ENCODE results near the gene SLC39A11.

SLC39A11 gene

DNA sequence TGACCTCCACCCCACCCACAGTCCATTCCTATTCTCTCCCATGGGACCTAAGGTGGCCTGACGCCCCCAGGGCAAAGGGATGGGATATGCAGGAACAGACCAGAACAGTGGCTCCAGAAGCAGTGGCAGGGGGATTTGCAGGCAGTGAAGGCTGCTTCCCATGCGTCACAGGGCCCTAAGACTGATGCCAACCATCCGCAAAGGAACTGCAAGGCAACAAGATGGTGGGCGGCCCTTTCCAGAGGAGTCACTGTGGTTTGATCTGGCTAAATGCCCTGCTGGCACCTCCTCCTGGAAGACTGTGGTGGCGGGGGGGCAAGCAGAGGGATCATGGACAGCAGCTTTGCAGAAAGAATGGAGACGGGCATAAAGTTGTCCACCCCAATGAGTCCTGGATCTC lies 4.4 kb upstream of the SLC39A11 start:
- ATAC-seq: no peak
- TF ChIP-seq ARNTL (CRISPR knock-in tag; IDR thresholded peaks at IDR 0.05; ENCODE audit: borderline replicate concordance, low read depth) (no peak), RARB (CRISPR knock-in tag; IDR thresholded peaks at IDR 0.05) (no peak), ZNF70 (CRISPR knock-in tag; IDR thresholded peaks at IDR 0.05) (no peak), SNAI2 (CRISPR knock-in tag; IDR thresholded peaks at IDR 0.05) (no peak), CSDC2 (CRISPR knock-in tag; IDR thresholded peaks at IDR 0.05) (no peak), BACH2 (CRISPR knock-in tag; IDR thresholded peaks at IDR 0.05; ENCODE audit: borderline replicate concordance) (no peak), ESRRG (CRISPR knock-in tag; IDR thresholded peaks at IDR 0.05) (no peak), PPARA (CRISPR knock-in tag; IDR thresholded peaks at IDR 0.05; ENCODE audit: borderline replicate concordance) (no peak), GLIS3 (CRISPR knock-in tag; IDR thresholded peaks at IDR 0.05) (no peak), TOX (CRISPR knock-in tag; IDR thresholded peaks at IDR 0.05; ENCODE audit: borderline replicate concordance) (no peak), ISL1 (CRISPR knock-in tag; IDR thresholded peaks at IDR 0.05) (no peak), ZFP30 (CRISPR knock-in tag; IDR thresholded peaks at IDR 0.05) (no peak), OSR1 (CRISPR knock-in tag; IDR thresholded peaks at IDR 0.05) (no peak), TCF4 (CRISPR knock-in tag; IDR thresholded peaks at IDR 0.05; ENCODE audit: borderline replicate concordance) (no peak)
- TF ChIP-seq, protein P1, sequence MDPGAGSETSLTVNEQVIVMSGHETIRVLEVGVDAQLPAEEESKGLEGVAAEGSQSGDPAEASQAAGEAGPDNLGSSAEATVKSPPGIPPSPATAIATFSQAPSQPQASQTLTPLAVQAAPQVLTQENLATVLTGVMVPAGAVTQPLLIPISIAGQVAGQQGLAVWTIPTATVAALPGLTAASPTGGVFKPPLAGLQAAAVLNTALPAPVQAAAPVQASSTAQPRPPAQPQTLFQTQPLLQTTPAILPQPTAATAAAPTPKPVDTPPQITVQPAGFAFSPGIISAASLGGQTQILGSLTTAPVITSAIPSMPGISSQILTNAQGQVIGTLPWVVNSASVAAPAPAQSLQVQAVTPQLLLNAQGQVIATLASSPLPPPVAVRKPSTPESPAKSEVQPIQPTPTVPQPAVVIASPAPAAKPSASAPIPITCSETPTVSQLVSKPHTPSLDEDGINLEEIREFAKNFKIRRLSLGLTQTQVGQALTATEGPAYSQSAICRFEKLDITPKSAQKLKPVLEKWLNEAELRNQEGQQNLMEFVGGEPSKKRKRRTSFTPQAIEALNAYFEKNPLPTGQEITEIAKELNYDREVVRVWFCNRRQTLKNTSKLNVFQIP (CRISPR knock-in tag; IDR thresholded peaks at IDR 0.05; ENCODE audit: borderline replicate concordance, low read depth): no peak
- TF ChIP-seq, protein P2, sequence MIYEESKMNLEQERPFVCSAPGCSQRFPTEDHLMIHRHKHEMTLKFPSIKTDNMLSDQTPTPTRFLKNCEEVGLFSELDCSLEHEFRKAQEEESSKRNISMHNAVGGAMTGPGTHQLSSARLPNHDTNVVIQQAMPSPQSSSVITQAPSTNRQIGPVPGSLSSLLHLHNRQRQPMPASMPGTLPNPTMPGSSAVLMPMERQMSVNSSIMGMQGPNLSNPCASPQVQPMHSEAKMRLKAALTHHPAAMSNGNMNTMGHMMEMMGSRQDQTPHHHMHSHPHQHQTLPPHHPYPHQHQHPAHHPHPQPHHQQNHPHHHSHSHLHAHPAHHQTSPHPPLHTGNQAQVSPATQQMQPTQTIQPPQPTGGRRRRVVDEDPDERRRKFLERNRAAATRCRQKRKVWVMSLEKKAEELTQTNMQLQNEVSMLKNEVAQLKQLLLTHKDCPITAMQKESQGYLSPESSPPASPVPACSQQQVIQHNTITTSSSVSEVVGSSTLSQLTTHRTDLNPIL (CRISPR knock-in tag; IDR thresholded peaks at IDR 0.05; ENCODE audit: low read depth): no peak
- TF ChIP-seq, protein P3, sequence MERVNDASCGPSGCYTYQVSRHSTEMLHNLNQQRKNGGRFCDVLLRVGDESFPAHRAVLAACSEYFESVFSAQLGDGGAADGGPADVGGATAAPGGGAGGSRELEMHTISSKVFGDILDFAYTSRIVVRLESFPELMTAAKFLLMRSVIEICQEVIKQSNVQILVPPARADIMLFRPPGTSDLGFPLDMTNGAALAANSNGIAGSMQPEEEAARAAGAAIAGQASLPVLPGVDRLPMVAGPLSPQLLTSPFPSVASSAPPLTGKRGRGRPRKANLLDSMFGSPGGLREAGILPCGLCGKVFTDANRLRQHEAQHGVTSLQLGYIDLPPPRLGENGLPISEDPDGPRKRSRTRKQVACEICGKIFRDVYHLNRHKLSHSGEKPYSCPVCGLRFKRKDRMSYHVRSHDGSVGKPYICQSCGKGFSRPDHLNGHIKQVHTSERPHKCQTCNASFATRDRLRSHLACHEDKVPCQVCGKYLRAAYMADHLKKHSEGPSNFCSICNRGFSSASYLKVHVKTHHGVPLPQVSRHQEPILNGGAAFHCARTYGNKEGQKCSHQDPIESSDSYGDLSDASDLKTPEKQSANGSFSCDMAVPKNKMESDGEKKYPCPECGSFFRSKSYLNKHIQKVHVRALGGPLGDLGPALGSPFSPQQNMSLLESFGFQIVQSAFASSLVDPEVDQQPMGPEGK (CRISPR knock-in tag; IDR thresholded peaks at IDR 0.05; ENCODE audit: borderline replicate concordance): no peak
- TF ChIP-seq, protein P4, sequence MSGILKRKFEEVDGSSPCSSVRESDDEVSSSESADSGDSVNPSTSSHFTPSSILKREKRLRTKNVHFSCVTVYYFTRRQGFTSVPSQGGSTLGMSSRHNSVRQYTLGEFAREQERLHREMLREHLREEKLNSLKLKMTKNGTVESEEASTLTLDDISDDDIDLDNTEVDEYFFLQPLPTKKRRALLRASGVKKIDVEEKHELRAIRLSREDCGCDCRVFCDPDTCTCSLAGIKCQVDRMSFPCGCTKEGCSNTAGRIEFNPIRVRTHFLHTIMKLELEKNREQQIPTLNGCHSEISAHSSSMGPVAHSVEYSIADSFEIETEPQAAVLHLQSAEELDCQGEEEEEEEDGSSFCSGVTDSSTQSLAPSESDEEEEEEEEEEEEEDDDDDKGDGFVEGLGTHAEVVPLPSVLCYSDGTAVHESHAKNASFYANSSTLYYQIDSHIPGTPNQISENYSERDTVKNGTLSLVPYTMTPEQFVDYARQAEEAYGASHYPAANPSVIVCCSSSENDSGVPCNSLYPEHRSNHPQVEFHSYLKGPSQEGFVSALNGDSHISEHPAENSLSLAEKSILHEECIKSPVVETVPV (CRISPR knock-in tag; IDR thresholded peaks at IDR 0.05): no peak

DNA sequence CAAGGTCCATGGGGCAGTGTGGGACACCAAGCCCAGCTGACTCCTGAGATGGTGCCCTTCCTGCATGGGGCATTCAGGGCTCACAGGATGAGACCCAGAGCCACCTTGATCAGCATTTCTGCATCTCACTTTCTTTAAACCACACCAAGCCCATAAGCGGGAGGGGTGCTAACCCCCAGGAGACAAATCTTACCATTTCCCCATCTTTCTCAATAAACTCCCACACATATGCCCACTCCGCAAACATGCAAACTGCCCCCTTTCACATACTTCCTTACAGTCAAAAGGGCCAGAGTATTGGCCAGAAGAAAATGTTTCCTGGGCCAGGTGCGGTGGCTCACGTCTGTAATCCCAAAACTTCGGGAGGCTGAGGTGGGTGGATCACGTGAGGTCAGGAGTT lies 3.7 kb upstream of the SLC39A11 start:
- TF ChIP-seq, protein P3 (CRISPR knock-in tag; IDR thresholded peaks at IDR 0.05; ENCODE audit: borderline replicate concordance): no peak
- TF ChIP-seq, protein P1 (CRISPR knock-in tag; IDR thresholded peaks at IDR 0.05; ENCODE audit: borderline replicate concordance, low read depth): no peak
- TF ChIP-seq SNAI2 (CRISPR knock-in tag; IDR thresholded peaks at IDR 0.05) (no peak), CSDC2 (CRISPR knock-in tag; IDR thresholded peaks at IDR 0.05) (no peak)
- ATAC-seq: no peak

DNA sequence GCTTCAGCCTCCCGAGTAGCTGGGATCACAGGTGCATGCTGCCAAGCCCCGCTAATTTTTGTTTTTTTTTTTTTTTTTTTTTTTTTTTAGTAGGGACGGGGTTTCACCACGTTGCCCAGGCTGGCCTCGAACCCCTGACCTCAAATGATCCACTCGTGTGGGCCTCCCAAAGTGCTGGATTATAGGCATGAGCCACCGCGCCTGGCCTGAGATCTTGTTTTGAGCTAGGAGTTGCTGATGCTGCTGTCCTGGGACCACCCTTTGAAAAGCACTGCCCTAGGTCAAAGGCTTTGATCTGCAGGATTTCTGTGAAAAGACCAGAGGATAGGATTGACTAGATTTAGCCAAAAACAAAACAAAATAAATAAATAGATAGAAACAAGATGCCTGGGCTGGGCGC lies 798 bp upstream of the SLC39A11 start:
- TF ChIP-seq ZFP30 (CRISPR knock-in tag; IDR thresholded peaks at IDR 0.05) (no peak), ZC3H10 (CRISPR knock-in tag; IDR thresholded peaks at IDR 0.05) (no peak), TCF4 (CRISPR knock-in tag; IDR thresholded peaks at IDR 0.05; ENCODE audit: borderline replicate concordance) (no peak)
- TF ChIP-seq, protein P4 (CRISPR knock-in tag; IDR thresholded peaks at IDR 0.05): no peak
- no peak for ATAC-seq

Measured in SK-N-SH treated with all-trans-retinoic acid at 6 μM for 48 hours (cell line).